ENCODE results near the gene CCL23. TPM values are rescaled to one million over a fixed set of nuclear protein-coding genes. Genes with fewer than 3 reads are reported as not detected.

CCL23 gene
- total and polyA plus RNA-seq, 3 experiments from 2014 or later: 0.37 TPM; not detected in 2

- H3K4me1 ChIP-seq (ENCODE audit: insufficient read depth, low read length): no peaks in the 10 kb centered on the region
- H3K27me3 ChIP-seq (ENCODE audit: insufficient read depth, low read length, poor library complexity, severe bottlenecking): peaks cover 4% of the 10 kb centered on the region
- peaks cover 10 to 18% (median 14%) of the 10 kb centered on the region in 5 donors for H3K9me3 Mint-ChIP-seq
- peaks cover 0 to 6% (median 0%) of the 10 kb centered on the region in 3 donors for H3K4me1 Mint-ChIP-seq
- no peaks in the 10 kb centered on the region for H3K36me3 ChIP-seq (ENCODE audit: insufficient read depth, low read length)
- H3K36me3 Mint-ChIP-seq: peaks cover 0 to 30% (median 1%) of the 10 kb centered on the region in 3 donors
- H3K27me3 Mint-ChIP-seq: peaks cover 0 to 12% of the 10 kb centered on the region in 2 donors
- H3K27ac Mint-ChIP-seq: no peak overlapping the region
- no peak overlapping the region for H3K4me3 Mint-ChIP-seq
- CTCF ChIA-PET: no interaction called here
- DNase-seq: no peak
- POLR2A ChIA-PET: no interaction called here
- H3K4me3 ChIP-seq (ENCODE audit: low read length): no peak overlapping the region
- no peak overlapping the region for H3K27ac ChIP-seq (ENCODE audit: low read depth, low read length)
- no peaks in the 10 kb centered on the region for H3K9me3 ChIP-seq (ENCODE audit: low read length)
Observed at GRCh38 chr17:36055171-36055570, 37.4 kb upstream of the CCL23 start.

- ChIA-PET POLR2A (no interaction called here), CTCF (interaction anchor here (1.4 kb wide), 1 partner anchor 17 kb away, joined by 4 read pairs; no protein-coding TSS in a partner anchor)
- no peak overlapping the region for H3K27ac ChIP-seq (ENCODE audit: low read depth, low read length)
- H3K36me3 Mint-ChIP-seq: peaks cover 1 to 39% (median 2%) of the 10 kb centered on the region in 3 donors
- no peak for DNase-seq
- H3K36me3 ChIP-seq (ENCODE audit: insufficient read depth, low read length): no peaks in the 10 kb centered on the region
- no peaks in the 10 kb centered on the region for H3K4me1 ChIP-seq (ENCODE audit: insufficient read depth, low read length)
- no peak overlapping the region for H3K4me3 ChIP-seq (ENCODE audit: low read length)
- no peak overlapping the region for H3K27ac Mint-ChIP-seq
- H3K9me3 Mint-ChIP-seq: peaks cover 28 to 39% (median 35%) of the 10 kb centered on the region in 5 donors
- H3K27me3 Mint-ChIP-seq: peaks cover 3 to 13% of the 10 kb centered on the region in 2 donors
- no peak overlapping the region for H3K4me3 Mint-ChIP-seq
- H3K9me3 ChIP-seq (ENCODE audit: low read length): no peaks in the 10 kb centered on the region
- H3K4me1 Mint-ChIP-seq: no peaks in the 10 kb centered on the region
- peaks cover 4% of the 10 kb centered on the region for H3K27me3 ChIP-seq (ENCODE audit: insufficient read depth, low read length, poor library complexity, severe bottlenecking)
Observed at GRCh38 chr17:36049643-36050042, 31.9 kb upstream of the CCL23 start.

- H3K9me3 ChIP-seq (ENCODE audit: low read length): no peaks in the 10 kb centered on the region
- no peak overlapping the region for H3K27ac ChIP-seq (ENCODE audit: low read depth, low read length)
- ChIA-PET CTCF (interaction anchor here (1.0 to 1.4 kb wide), 2 partner anchors 19 to 199 kb away, joined by 3 to 4 read pairs; no protein-coding TSS in a partner anchor), POLR2A (no interaction called here)
- H3K27me3 ChIP-seq (ENCODE audit: insufficient read depth, low read length, poor library complexity, severe bottlenecking): peaks cover 4% of the 10 kb centered on the region
- H3K27me3 Mint-ChIP-seq: peaks cover 3 to 18% of the 10 kb centered on the region in 2 donors
- H3K4me3 Mint-ChIP-seq: no peak overlapping the region
- H3K36me3 ChIP-seq (ENCODE audit: insufficient read depth, low read length): no peaks in the 10 kb centered on the region
- no peak overlapping the region for H3K4me3 ChIP-seq (ENCODE audit: low read length)
- no peak overlapping the region for H3K27ac Mint-ChIP-seq
- no peaks in the 10 kb centered on the region for H3K4me1 ChIP-seq (ENCODE audit: insufficient read depth, low read length)
- DNase-seq: no peak
- no peaks in the 10 kb centered on the region for H3K4me1 Mint-ChIP-seq
- H3K36me3 Mint-ChIP-seq: peaks cover 1 to 39% (median 4%) of the 10 kb centered on the region in 3 donors
- H3K9me3 Mint-ChIP-seq: peaks cover 28 to 39% (median 35%) of the 10 kb centered on the region in 5 donors
Observed at GRCh38 chr17:36048066-36048465, 30.3 kb upstream of the CCL23 start.

- Mint-ChIP-seq H3K9me3 (no peaks in the 10 kb centered on the region), H3K4me1 (no peaks in the 10 kb centered on the region), H3K36me3 (no peaks in the 10 kb centered on the region), H3K27ac (no peak overlapping the region), H3K4me3 (no peak overlapping the region), H3K27me3 (peaks cover 0 to 6% of the 10 kb centered on the region in 2 donors)
- H3K4me1 ChIP-seq (ENCODE audit: insufficient read depth, low read length): no peaks in the 10 kb centered on the region
- no peak overlapping the region for H3K27ac ChIP-seq (ENCODE audit: low read depth, low read length)
- no peaks in the 10 kb centered on the region for H3K36me3 ChIP-seq (ENCODE audit: insufficient read depth, low read length)
- no peak overlapping the region for H3K4me3 ChIP-seq (ENCODE audit: low read length)
- DNase-seq: no peak
- H3K9me3 ChIP-seq (ENCODE audit: low read length): no peaks in the 10 kb centered on the region
- ChIA-PET POLR2A (no interaction called here), CTCF (no interaction called here)
- H3K27me3 ChIP-seq (ENCODE audit: insufficient read depth, low read length, poor library complexity, severe bottlenecking): no peaks in the 10 kb centered on the region
Observed at GRCh38 chr17:36036235-36036634, 18.5 kb upstream of the CCL23 start.

GRCh38 chr17:36034127-36034526 lies 16.4 kb upstream of the CCL23 start:
- no peak overlapping the region for H3K4me3 ChIP-seq (ENCODE audit: low read length)
- H3K27ac ChIP-seq (ENCODE audit: low read depth, low read length): no peak overlapping the region
- CTCF ChIA-PET: no interaction called here
- H3K4me1 ChIP-seq (ENCODE audit: insufficient read depth, low read length): no peaks in the 10 kb centered on the region
- POLR2A ChIA-PET: no interaction called here
- H3K9me3 ChIP-seq (ENCODE audit: low read length): no peaks in the 10 kb centered on the region
- DNase-seq: no peak
- Mint-ChIP-seq H3K27me3 (peaks cover 0 to 12% of the 10 kb centered on the region in 2 donors), H3K4me1 (no peaks in the 10 kb centered on the region), H3K9me3 (no peaks in the 10 kb centered on the region), H3K36me3 (no peaks in the 10 kb centered on the region), H3K4me3 (no peak overlapping the region), H3K27ac (no peak overlapping the region)
- H3K36me3 ChIP-seq (ENCODE audit: insufficient read depth, low read length): no peaks in the 10 kb centered on the region
- H3K27me3 ChIP-seq (ENCODE audit: insufficient read depth, low read length, poor library complexity, severe bottlenecking): no peaks in the 10 kb centered on the region

- peaks cover 0 to 13% of the 10 kb centered on the region in 2 donors for H3K27me3 Mint-ChIP-seq
- H3K4me1 ChIP-seq (ENCODE audit: insufficient read depth, low read length): no peaks in the 10 kb centered on the region
Observed at GRCh38 chr17:36030956-36031355, 13.2 kb upstream of the CCL23 start.

GRCh38 chr17:36027761-36028160 lies 10.0 kb upstream of the CCL23 start:
- Mint-ChIP-seq H3K27ac (no peak overlapping the region), H3K4me1 (no peaks in the 10 kb centered on the region), H3K4me3 (no peak overlapping the region), H3K27me3 (peaks cover 12 to 13% of the 10 kb centered on the region in 2 donors), H3K9me3 (peaks cover 0 to 5% (median 0%) of the 10 kb centered on the region in 5 donors), H3K36me3 (peaks cover 0 to 2% (median 0%) of the 10 kb centered on the region in 3 donors)
- Histone ChIP-seq H3K27me3 (ENCODE audit: insufficient read depth, low read length, poor library complexity, severe bottlenecking) (no peaks in the 10 kb centered on the region), H3K4me3 (ENCODE audit: low read length) (no peak overlapping the region), H3K9me3 (ENCODE audit: low read length) (no peaks in the 10 kb centered on the region), H3K4me1 (ENCODE audit: insufficient read depth, low read length) (no peaks in the 10 kb centered on the region), H3K36me3 (ENCODE audit: insufficient read depth, low read length) (no peaks in the 10 kb centered on the region), H3K27ac (ENCODE audit: low read depth, low read length) (no peak overlapping the region)
- CTCF ChIA-PET: no interaction called here
- POLR2A ChIA-PET: no interaction called here
- DNase-seq: no peak

More at GRCh38 chr17:36030956-36031355, 13.2 kb upstream of the CCL23 start:
- Mint-ChIP-seq H3K27ac (no peak overlapping the region), H3K9me3 (no peaks in the 10 kb centered on the region), H3K36me3 (peaks cover 0 to 2% (median 0%) of the 10 kb centered on the region in 3 donors), H3K4me1 (no peaks in the 10 kb centered on the region), H3K4me3 (no peak overlapping the region)
- Histone ChIP-seq H3K36me3 (ENCODE audit: insufficient read depth, low read length) (no peaks in the 10 kb centered on the region), H3K27me3 (ENCODE audit: insufficient read depth, low read length, poor library complexity, severe bottlenecking) (no peaks in the 10 kb centered on the region), H3K4me3 (ENCODE audit: low read length) (no peak overlapping the region), H3K9me3 (ENCODE audit: low read length) (no peaks in the 10 kb centered on the region), H3K27ac (ENCODE audit: low read depth, low read length) (no peak overlapping the region)
- ChIA-PET CTCF (no interaction called here), POLR2A (no interaction called here)
- no peak for DNase-seq

GRCh38 chr17:36024106-36024869 lies 6.5 kb upstream of the CCL23 start:
- Histone ChIP-seq H3K27me3 (ENCODE audit: insufficient read depth, low read length, poor library complexity, severe bottlenecking) (no peaks in the 10 kb centered on the region), H3K36me3 (ENCODE audit: insufficient read depth, low read length) (no peaks in the 10 kb centered on the region), H3K27ac (ENCODE audit: low read depth, low read length) (no peak overlapping the region), H3K4me1 (ENCODE audit: insufficient read depth, low read length) (no peaks in the 10 kb centered on the region), H3K9me3 (ENCODE audit: low read length) (no peaks in the 10 kb centered on the region), H3K4me3 (ENCODE audit: low read length) (no peak overlapping the region)
- Mint-ChIP-seq H3K4me1 (no peaks in the 10 kb centered on the region), H3K36me3 (peaks cover 0 to 2% (median 0%) of the 10 kb centered on the region in 3 donors), H3K4me3 (no peak overlapping the region), H3K27ac (no peak overlapping the region), H3K9me3 (peaks cover 0 to 5% (median 0%) of the 10 kb centered on the region in 5 donors), H3K27me3 (peaks cover 16 to 35% of the 10 kb centered on the region in 2 donors)
- CTCF ChIA-PET: no interaction called here
- DNase-seq: no peak
- POLR2A ChIA-PET: no interaction called here

All from CD8-positive, alpha-beta memory T cell (primary cell).